ENCODE results near the gene ST13. TPM values are rescaled to one million over a fixed set of nuclear protein-coding genes. Genes with fewer than 3 reads are reported as not detected.

ST13 gene
- polyA plus RNA-seq, 1 donor from 2014 or later = 195 TPM

GRCh38 chr22:40890881-40891280, 34.4 kb upstream of the ST13 start:
- Histone ChIP-seq H3K27me3 (ENCODE audit: insufficient read depth, low read depth, low read length) (no peaks in the 10 kb centered on the region), H3K4me3 (ENCODE audit: low read length) (no peak overlapping the region), H3K9me3 (ENCODE audit: low read length) (no peaks in the 10 kb centered on the region), H3K4me2 (ENCODE audit: low read length) (no peak overlapping the region), H3K79me2 (replicated peaks; ENCODE audit: insufficient read depth, low read length) (no peaks in the 10 kb centered on the region), H3K27ac (ENCODE audit: low read length) (no peak overlapping the region), H3F3A (ENCODE audit: insufficient read depth, low read length, poor library complexity, severe bottlenecking) (no peaks in the 10 kb centered on the region), H3K9me2 (ENCODE audit: insufficient read depth, low read length) (no peaks in the 10 kb centered on the region), H3K9ac (ENCODE audit: low read length) (no peak overlapping the region), H3K36me3 (ENCODE audit: insufficient read depth, low read length) (no peaks in the 10 kb centered on the region), H2AFZ (ENCODE audit: low read depth, low read length) (no peak overlapping the region), H4K20me1 (ENCODE audit: insufficient read depth) (no peaks in the 10 kb centered on the region)
- TF ChIP-seq EP300 (conservative IDR thresholded peaks at IDR 0.05; ENCODE audit: poor library complexity, severe bottlenecking) = no peak
- TF ChIP-seq POLR2AphosphoS5 (IDR thresholded peaks at IDR 0.05) = no peak
- no peak for TF ChIP-seq MXI1 (conservative IDR thresholded peaks at IDR 0.05; ENCODE audit: poor library complexity, severe bottlenecking)
- no peak for TF ChIP-seq REST (IDR thresholded peaks at IDR 0.05; ENCODE audit: borderline replicate concordance)
- TF ChIP-seq RAD21 (conservative IDR thresholded peaks at IDR 0.05) = no peak
- TF ChIP-seq SMC3 (conservative IDR thresholded peaks at IDR 0.05; ENCODE audit: poor library complexity) = no peak
- no peak for TF ChIP-seq EZH2 (IDR thresholded peaks at IDR 0.05; ENCODE audit: borderline replicate concordance, insufficient read depth, low read length, poor library complexity, severe bottlenecking)
- TF ChIP-seq CTCF (IDR thresholded peaks at IDR 0.05; ENCODE audit: poor library complexity, severe bottlenecking) = no peak
- no peak for TF ChIP-seq TAF1 (IDR thresholded peaks at IDR 0.05; ENCODE audit: low read depth)

- Histone ChIP-seq H3K9me3 (ENCODE audit: low read length) (no peaks in the 10 kb centered on the region), H3K27ac (ENCODE audit: low read length) (no peak overlapping the region), H2AFZ (ENCODE audit: low read depth, low read length) (no peak overlapping the region), H3K36me3 (ENCODE audit: insufficient read depth, low read length) (no peaks in the 10 kb centered on the region), H3K4me2 (ENCODE audit: low read length) (no peak overlapping the region), H3K9ac (ENCODE audit: low read length) (no peak overlapping the region), H3K9me2 (ENCODE audit: insufficient read depth, low read length) (no peaks in the 10 kb centered on the region), H3K27me3 (ENCODE audit: insufficient read depth, low read depth, low read length) (no peaks in the 10 kb centered on the region), H3K4me3 (ENCODE audit: low read length) (no peak overlapping the region), H4K20me1 (ENCODE audit: insufficient read depth) (no peaks in the 10 kb centered on the region), H3F3A (ENCODE audit: insufficient read depth, low read length, poor library complexity, severe bottlenecking) (no peaks in the 10 kb centered on the region), H3K79me2 (replicated peaks; ENCODE audit: insufficient read depth, low read length) (no peaks in the 10 kb centered on the region)
- no peak for TF ChIP-seq RAD21 (conservative IDR thresholded peaks at IDR 0.05)
- TF ChIP-seq MXI1 (conservative IDR thresholded peaks at IDR 0.05; ENCODE audit: poor library complexity, severe bottlenecking) = no peak
- no peak for TF ChIP-seq EZH2 (IDR thresholded peaks at IDR 0.05; ENCODE audit: borderline replicate concordance, insufficient read depth, low read length, poor library complexity, severe bottlenecking)
- TF ChIP-seq EP300 (conservative IDR thresholded peaks at IDR 0.05; ENCODE audit: poor library complexity, severe bottlenecking) = no peak
- TF ChIP-seq REST (IDR thresholded peaks at IDR 0.05; ENCODE audit: borderline replicate concordance) = no peak
- no peak for TF ChIP-seq TAF1 (IDR thresholded peaks at IDR 0.05; ENCODE audit: low read depth)
- no peak for TF ChIP-seq CTCF (IDR thresholded peaks at IDR 0.05; ENCODE audit: poor library complexity, severe bottlenecking)
- TF ChIP-seq SMC3 (conservative IDR thresholded peaks at IDR 0.05; ENCODE audit: poor library complexity) = no peak
- no peak for TF ChIP-seq POLR2AphosphoS5 (IDR thresholded peaks at IDR 0.05)
These were observed 32.7 kb upstream of the ST13 start for GRCh38 chr22:40889116-40889515.

Data from neural cell (in vitro differentiated cells).